Endothelial cell of umbilical vein (primary cell): ENCODE data around the gene PCMTD2.

ENCODE experiments used
- CTCF ChIP-seq, 2 donors: IDR thresholded peaks; 1 replicate in 1 of 2; 2 replicates in 1 of 2; pipeline ENCODE4 v1.5.1; 2011; ENCODE audit warnings: low read length in 2 of 2, mild to moderate bottlenecking in 2 of 2, moderate library complexity in 2 of 2, control low read depth in 1 of 2, inconsistent platforms in 1 of 2, low read depth in 1 of 2; ENCODE audit not compliant: insufficient read depth in 1 of 2; ENCODE audit errors: extremely low read depth in 1 of 2
- EZH2 ChIP-seq: IDR thresholded peaks from 2 replicates; pipeline ENCODE4 v1.6.1; 2012; ENCODE audit warnings: borderline replicate concordance, low read depth, mild to moderate bottlenecking, moderate library complexity, low read length, inconsistent platforms; ENCODE audit not compliant: severe bottlenecking
- POLR2A ChIP-seq: IDR thresholded peaks from 2 replicates; pipeline ENCODE4 v1.6.1; 2012; ENCODE audit warnings: low read depth, mild to moderate bottlenecking, control low read depth, low read length
- TF ChIP-seq, protein P1 (sequence below): IDR thresholded peaks from 2 replicates; pipeline ENCODE4 v1.6.1; 2011; ENCODE audit not compliant: insufficient read depth, insufficient read length

DNA sequence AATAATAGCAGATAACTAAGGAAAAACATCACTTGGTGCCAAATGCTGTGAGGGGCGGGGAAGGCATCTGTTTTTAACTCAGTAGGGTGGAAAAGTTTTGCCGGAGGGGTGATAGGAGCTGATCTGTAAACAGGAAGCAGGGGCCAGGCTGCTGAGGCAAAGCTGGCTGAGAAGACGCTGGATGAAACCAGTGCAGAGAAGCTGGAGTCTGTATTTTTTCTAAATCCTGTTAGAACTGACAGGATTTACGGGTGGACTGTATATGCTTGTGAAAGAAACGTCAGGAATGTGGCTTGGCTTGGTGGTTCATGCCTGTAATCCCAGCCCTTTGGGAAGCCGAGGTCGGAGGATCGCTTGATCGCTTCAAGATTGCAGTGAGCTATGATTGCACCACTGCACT lies 5.6 kb downstream of the PCMTD2 start:
- TF ChIP-seq CTCF (IDR thresholded peaks at IDR 0.05; ENCODE audit: extremely low read depth in 1 of 2, insufficient read depth in 1 of 2, low read depth in 1 of 2, low read length in 2 of 2) (no peak), EZH2 (no peak), POLR2A (no peak)
- TF ChIP-seq, protein P1, sequence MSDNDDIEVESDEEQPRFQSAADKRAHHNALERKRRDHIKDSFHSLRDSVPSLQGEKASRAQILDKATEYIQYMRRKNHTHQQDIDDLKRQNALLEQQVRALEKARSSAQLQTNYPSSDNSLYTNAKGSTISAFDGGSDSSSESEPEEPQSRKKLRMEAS = no peak
